ENCODE data around the gene OTULIN.

OTULIN gene

DNA sequence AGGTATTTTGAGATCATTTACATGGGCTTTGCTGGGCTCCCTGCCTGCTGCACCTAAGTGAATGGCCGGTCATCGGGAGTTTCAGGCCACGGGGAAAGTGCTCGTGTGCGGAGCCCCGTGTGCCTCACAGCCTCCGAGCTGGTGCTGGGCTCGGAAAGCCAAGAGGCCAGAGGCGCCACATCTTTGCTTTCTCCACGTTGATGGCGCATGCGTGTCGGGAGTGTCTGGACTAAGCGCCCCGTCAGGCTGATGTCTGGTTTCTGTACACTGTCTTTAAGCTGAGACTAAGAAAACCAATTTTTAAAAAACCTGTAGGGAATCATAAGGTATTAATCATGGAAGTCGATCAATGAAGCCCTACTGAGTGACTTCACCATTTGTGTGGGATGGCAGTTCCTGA lies 69.1 kb downstream of the OTULIN start:
- no peak for DNase-seq (ENCODE audit: low read depth)
- TF ChIP-seq, protein P1, sequence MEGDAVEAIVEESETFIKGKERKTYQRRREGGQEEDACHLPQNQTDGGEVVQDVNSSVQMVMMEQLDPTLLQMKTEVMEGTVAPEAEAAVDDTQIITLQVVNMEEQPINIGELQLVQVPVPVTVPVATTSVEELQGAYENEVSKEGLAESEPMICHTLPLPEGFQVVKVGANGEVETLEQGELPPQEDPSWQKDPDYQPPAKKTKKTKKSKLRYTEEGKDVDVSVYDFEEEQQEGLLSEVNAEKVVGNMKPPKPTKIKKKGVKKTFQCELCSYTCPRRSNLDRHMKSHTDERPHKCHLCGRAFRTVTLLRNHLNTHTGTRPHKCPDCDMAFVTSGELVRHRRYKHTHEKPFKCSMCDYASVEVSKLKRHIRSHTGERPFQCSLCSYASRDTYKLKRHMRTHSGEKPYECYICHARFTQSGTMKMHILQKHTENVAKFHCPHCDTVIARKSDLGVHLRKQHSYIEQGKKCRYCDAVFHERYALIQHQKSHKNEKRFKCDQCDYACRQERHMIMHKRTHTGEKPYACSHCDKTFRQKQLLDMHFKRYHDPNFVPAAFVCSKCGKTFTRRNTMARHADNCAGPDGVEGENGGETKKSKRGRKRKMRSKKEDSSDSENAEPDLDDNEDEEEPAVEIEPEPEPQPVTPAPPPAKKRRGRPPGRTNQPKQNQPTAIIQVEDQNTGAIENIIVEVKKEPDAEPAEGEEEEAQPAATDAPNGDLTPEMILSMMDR (IDR thresholded peaks at IDR 0.05; ENCODE audit: insufficient read depth, low read depth, low read length, missing control alignments): no peak
- H3K4me3 ChIP-seq (ENCODE audit: low read depth, low read length): no peak overlapping the region

GRCh38 chr5:14734396-14734795 lies 69.9 kb downstream of the OTULIN start:
- DNase-seq (ENCODE audit: low read depth): no peak
- TF ChIP-seq, protein P1 (IDR thresholded peaks at IDR 0.05; ENCODE audit: insufficient read depth, low read depth, low read length, missing control alignments): no peak
- H3K4me3 ChIP-seq (ENCODE audit: low read depth, low read length): no peak overlapping the region

GRCh38 chr5:14735944-14736343 lies 71.4 kb downstream of the OTULIN start:
- no peak overlapping the region for H3K4me3 ChIP-seq (ENCODE audit: low read depth, low read length)
- TF ChIP-seq, protein P1 (IDR thresholded peaks at IDR 0.05; ENCODE audit: insufficient read depth, low read depth, low read length, missing control alignments): no peak
- DNase-seq (ENCODE audit: low read depth): no peak

GRCh38 chr5:14737291-14737690 lies 72.8 kb downstream of the OTULIN start:
- TF ChIP-seq, protein P1 (IDR thresholded peaks at IDR 0.05; ENCODE audit: insufficient read depth, low read depth, low read length, missing control alignments): no peak
- no peak overlapping the region for H3K4me3 ChIP-seq (ENCODE audit: low read depth, low read length)
- DNase-seq (ENCODE audit: low read depth): no peak

DNA sequence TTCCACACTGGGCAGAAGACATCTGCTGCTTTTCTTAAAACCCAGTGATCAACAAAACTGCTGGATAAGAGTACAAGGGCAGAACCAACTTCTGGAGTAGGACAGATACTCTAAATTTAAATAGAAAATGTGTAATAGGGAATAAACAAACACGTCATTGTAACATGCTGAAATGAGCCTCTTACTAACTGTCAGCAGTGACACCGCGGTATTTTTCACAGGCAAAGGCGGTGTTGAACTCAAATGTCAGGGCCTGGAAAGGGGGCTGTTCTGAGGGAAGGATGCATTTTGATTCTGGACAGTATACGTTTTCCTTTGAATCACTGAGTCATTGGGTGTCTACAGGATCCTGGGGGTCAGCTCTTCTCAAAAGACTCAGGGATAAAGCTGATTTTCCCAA lies 73.5 kb downstream of the OTULIN start:
- TF ChIP-seq, protein P1 (IDR thresholded peaks at IDR 0.05; ENCODE audit: insufficient read depth, low read depth, low read length, missing control alignments): no peak
- DNase-seq (ENCODE audit: low read depth): no peak

DNA sequence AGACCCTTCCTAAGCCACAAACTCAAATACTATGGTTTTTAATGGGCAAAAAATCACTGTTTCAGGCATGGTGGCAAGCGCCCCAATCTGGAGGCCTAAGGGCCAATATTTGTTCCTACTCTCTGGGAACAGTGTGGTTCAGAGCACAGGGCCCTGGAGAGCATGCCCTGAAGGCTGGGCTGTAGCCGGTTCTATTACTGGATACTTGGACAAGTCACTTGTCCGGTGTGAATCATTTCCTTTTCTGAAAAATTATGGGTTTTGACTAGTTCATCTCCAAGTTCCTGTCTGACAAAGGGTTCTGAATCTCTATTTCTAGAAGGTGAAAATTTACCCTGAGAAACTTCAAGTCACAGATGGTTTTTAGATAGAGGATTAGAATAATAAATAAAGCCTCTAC lies 75.0 kb downstream of the OTULIN start:
- H3K4me3 ChIP-seq (ENCODE audit: low read depth, low read length): no peak overlapping the region
- no peak for DNase-seq (ENCODE audit: low read depth)
- TF ChIP-seq, protein P1 (IDR thresholded peaks at IDR 0.05; ENCODE audit: insufficient read depth, low read depth, low read length, missing control alignments): no peak

More for the DNA sequence above, 73.5 kb downstream of the OTULIN start:
- H3K4me3 ChIP-seq (ENCODE audit: low read depth, low read length): no peak overlapping the region

DNA sequence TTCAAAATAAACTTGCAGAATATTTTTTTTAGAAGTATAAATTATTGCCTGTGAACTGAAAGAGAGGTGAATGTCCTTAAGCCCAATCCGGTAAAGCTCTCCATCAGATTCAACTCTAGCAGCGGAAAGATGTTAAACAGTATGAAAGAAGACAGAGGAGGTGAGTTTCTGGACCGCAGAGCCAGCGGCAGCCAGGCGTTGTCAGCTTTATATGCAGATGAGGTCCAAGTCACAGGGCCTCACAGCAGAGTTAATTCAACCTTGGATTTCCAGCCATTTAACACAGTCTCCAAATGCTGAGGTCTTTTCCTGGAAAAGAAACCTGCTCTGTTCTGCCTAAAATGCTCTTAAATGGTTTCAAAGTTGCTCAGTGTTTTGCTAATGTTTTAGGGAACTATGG lies 75.5 kb downstream of the OTULIN start:
- TF ChIP-seq, protein P1 (IDR thresholded peaks at IDR 0.05; ENCODE audit: insufficient read depth, low read depth, low read length, missing control alignments): no peak
- no peak overlapping the region for H3K4me3 ChIP-seq (ENCODE audit: low read depth, low read length)
- DNase-seq (ENCODE audit: low read depth): no peak
